Epithelial cell of esophagus (primary cell): ENCODE measurements around the gene LRRK1.

ENCODE experiments used
- DNase-seq: peaks from one replicate; pipeline ENCODE4 v3.0.0; 2010; ENCODE audit warnings: low read depth
- H3K4me3 ChIP-seq: 2 replicates; pipeline ENCODE4 v1.5.1; 2011; ENCODE audit warnings: mild to moderate bottlenecking, low read length, control low read depth
- CTCF ChIP-seq: IDR thresholded peaks from 2 replicates; pipeline ENCODE4 v1.5.1; 2011; ENCODE audit warnings: low read depth, mild to moderate bottlenecking, low read length, control low read depth, inconsistent platforms; ENCODE audit not compliant: insufficient read depth; ENCODE audit errors: missing control alignments

LRRK1 gene

GRCh38 chr15:100995471-100996430 is 76.6 kb downstream of the LRRK1 start:
- no peak overlapping the region for H3K4me3 ChIP-seq
- no peak for TF ChIP-seq CTCF
- no peak for DNase-seq

DNA sequence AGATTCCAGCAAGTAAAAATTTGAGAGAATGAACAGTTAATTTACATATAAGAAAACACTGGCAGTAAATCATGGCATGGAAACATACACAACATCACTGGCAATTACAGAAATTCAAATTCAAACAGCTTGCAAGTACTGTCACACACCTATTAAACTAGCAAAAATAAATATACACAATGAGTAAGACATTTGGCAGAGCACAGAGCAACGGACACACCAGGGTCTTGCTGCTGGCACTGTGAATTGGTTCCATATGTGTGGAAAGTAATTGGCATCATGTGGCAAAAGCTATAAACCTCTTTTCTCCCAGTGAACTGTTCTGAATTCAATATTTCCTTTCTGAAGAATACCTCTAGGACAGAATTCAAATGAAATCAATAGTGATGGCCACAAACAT is 78.3 kb downstream of the LRRK1 start:
- no peak overlapping the region for H3K4me3 ChIP-seq
- TF ChIP-seq CTCF = no peak
- DNase-seq = no peak

DNA sequence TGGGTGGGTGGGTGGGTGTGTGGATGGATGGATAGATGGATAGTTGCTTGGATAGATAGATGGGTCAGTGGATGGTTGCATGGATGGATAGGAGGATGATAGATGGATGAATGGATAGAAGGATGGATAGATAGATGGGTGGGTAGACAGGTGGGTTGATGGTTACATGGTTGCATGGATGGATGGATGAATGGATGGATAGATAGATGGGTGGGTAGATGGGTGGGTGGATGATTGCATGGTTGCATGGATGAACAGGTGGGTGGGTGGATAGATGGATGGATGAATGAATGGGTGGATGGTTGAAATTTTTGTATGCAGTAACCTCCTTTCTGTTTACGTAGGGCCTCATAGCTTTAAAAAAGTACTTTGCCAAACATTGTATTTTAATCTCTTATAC is 79.5 kb downstream of the LRRK1 start:
- no peak for DNase-seq
- no peak overlapping the region for H3K4me3 ChIP-seq
- no peak for TF ChIP-seq CTCF

GRCh38 chr15:100999369-100999768 is 80.2 kb downstream of the LRRK1 start:
- no peak for TF ChIP-seq CTCF
- no peak for DNase-seq
- no peak overlapping the region for H3K4me3 ChIP-seq

GRCh38 chr15:101000271-101000681 is 81.1 kb downstream of the LRRK1 start:
- no peak overlapping the region for H3K4me3 ChIP-seq
- no peak for DNase-seq
- no peak for TF ChIP-seq CTCF

- no peak overlapping the region for H3K4me3 ChIP-seq
- TF ChIP-seq CTCF = no peak
- DNase-seq = no peak
These were observed 81.9 kb downstream of the LRRK1 start for GRCh38 chr15:101001056-101001455.

DNA sequence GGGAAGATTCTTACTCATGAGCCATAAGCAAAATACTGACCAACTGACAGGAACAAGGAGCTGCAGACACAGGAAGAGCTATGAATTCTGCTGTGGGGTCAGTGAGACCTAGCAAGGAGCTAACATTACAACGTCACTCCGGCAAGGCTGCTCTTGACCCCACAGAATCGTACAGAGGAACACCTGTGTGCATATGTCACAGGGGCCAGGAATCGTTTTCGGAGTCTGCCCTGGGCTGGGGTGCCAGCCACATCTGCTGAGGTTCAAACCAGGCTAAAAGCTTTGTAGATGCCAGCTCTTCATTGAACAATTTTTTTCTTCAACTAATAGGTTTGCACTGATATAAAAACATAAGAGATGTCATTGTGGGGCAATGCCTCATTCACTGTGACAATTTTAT is 82.6 kb downstream of the LRRK1 start:
- H3K4me3 ChIP-seq = no peak overlapping the region
- DNase-seq = no peak
- no peak for TF ChIP-seq CTCF
